GM19455 (cell line): ENCODE measurements around the gene CDHR2.
"Not testable (repeated sequence)": the region's sequence is repeated elsewhere in the genome, so short reads cannot be mapped to it uniquely, and the experiment has no call there.

Experiments used
- ATAC-seq: cut with Tn5 transposase; IDR thresholded peaks from one replicate; pipeline ENCODE4 v1.9.1; 2021; ENCODE audit not compliant: unreplicated experiment

Gene CDHR2

GRCh38 chr5:176595386-176595943 lies 46.3 kb downstream of the CDHR2 start:
- ATAC-seq: no peak

- no peak for ATAC-seq
These were observed 47.0 kb downstream of the CDHR2 start for GRCh38 chr5:176596069-176596644.

- ATAC-seq: peak; percentile 70
These were observed 47.7 kb downstream of the CDHR2 start for GRCh38 chr5:176596689-176597416.

GRCh38 chr5:176597417-176598389 lies 48.6 kb downstream of the CDHR2 start:
- no peak for ATAC-seq

GRCh38 chr5:176599749-176600430 lies 50.7 kb downstream of the CDHR2 start:
- ATAC-seq: not testable (repeated sequence)

- ATAC-seq: no peak
These were observed 52.9 kb downstream of the CDHR2 start for GRCh38 chr5:176601901-176602482.

GRCh38 chr5:176603091-176603490 lies 53.9 kb downstream of the CDHR2 start:
- ATAC-seq: no peak

GRCh38 chr5:176606032-176606431 lies 56.9 kb downstream of the CDHR2 start:
- ATAC-seq: no peak

- no peak for ATAC-seq
These were observed 57.7 kb downstream of the CDHR2 start for GRCh38 chr5:176606875-176607274.

- no peak for ATAC-seq
These were observed 59.1 kb downstream of the CDHR2 start for GRCh38 chr5:176608142-176608705.

GRCh38 chr5:176608937-176609723 lies 60.0 kb downstream of the CDHR2 start:
- ATAC-seq: peak; percentile 16

- peak; percentile 72 for ATAC-seq
These were observed 60.7 kb downstream of the CDHR2 start, which contains the start of gene GPRIN1 for GRCh38 chr5:176609724-176610434. GPRIN1 (minus strand) TSS chr5:176610156; CDS start chr5:176599834, 10,322 bp downstream.

- ATAC-seq: peak; percentile 9
These were observed 61.3 kb downstream of the CDHR2 start for GRCh38 chr5:176610435-176610773.

- ATAC-seq: no peak
These were observed 62.3 kb downstream of the CDHR2 start for GRCh38 chr5:176611435-176611834.

- no peak for ATAC-seq
These were observed 62.9 kb downstream of the CDHR2 start for GRCh38 chr5:176612008-176612407.

- ATAC-seq: no peak
These were observed 63.7 kb downstream of the CDHR2 start for GRCh38 chr5:176612855-176613254.

- ATAC-seq: no peak
These were observed 65.8 kb downstream of the CDHR2 start for GRCh38 chr5:176614805-176615478.

GRCh38 chr5:176616511-176616910 lies 67.4 kb downstream of the CDHR2 start:
- no peak for ATAC-seq
